HG03521 (cell line): ENCODE data around the gene RABL3.
"Not testable (repeated sequence)": the region's sequence is repeated elsewhere in the genome, so short reads cannot be mapped to it uniquely, and the experiment has no call there.

ENCODE experiments used
- ATAC-seq: cut with Tn5 transposase; IDR thresholded peaks from one replicate; pipeline ENCODE4 v1.9.1; 2021; ENCODE audit warnings: mild to moderate bottlenecking, moderate library complexity; ENCODE audit not compliant: unreplicated experiment

The RABL3 gene

GRCh38 chr3:120742198-120742848, at the start of gene RABL3, which contains the start of gene GTF2E1:
Gene RABL3 (minus strand): TSS chr3:120742516. CDS start chr3:120742507, 9 bp downstream.
Gene GTF2E1 (plus strand): TSS chr3:120742744. CDS start chr3:120750553, 7,809 bp downstream.
- peak; percentile 99 for ATAC-seq

GRCh38 chr3:120791913-120792312, 49.6 kb upstream of the RABL3 start:
- no peak for ATAC-seq

GRCh38 chr3:120791010-120791409, 48.7 kb upstream of the RABL3 start:
- ATAC-seq: no peak

GRCh38 chr3:120785832-120786231, 43.5 kb upstream of the RABL3 start:
- ATAC-seq: peak; percentile 61

GRCh38 chr3:120780977-120781376, 38.7 kb upstream of the RABL3 start:
- ATAC-seq: peak; percentile 83

- ATAC-seq: no peak
These were observed 36.5 kb upstream of the RABL3 start for GRCh38 chr3:120778776-120779175.

- no peak for ATAC-seq
These were observed 33.1 kb upstream of the RABL3 start for GRCh38 chr3:120775411-120775810.

GRCh38 chr3:120773932-120774331, 31.6 kb upstream of the RABL3 start:
- no peak for ATAC-seq

GRCh38 chr3:120772081-120772480, 29.8 kb upstream of the RABL3 start:
- no peak for ATAC-seq

GRCh38 chr3:120770891-120771290, 28.6 kb upstream of the RABL3 start:
- ATAC-seq: no peak

- ATAC-seq: no peak
These were observed 27.1 kb upstream of the RABL3 start for GRCh38 chr3:120769436-120769835.

- no peak for ATAC-seq
These were observed 24.8 kb upstream of the RABL3 start for GRCh38 chr3:120767106-120767505.

- ATAC-seq: no peak
These were observed 24.3 kb upstream of the RABL3 start for GRCh38 chr3:120766576-120766975.

GRCh38 chr3:120765830-120766493, 23.6 kb upstream of the RABL3 start:
- ATAC-seq: peak; percentile 48

- ATAC-seq: no peak
These were observed 21.9 kb upstream of the RABL3 start for GRCh38 chr3:120764206-120764605.

- ATAC-seq: peak; percentile 81
These were observed 21.3 kb upstream of the RABL3 start for GRCh38 chr3:120763601-120764000.

- no peak for ATAC-seq
These were observed 20.3 kb upstream of the RABL3 start for GRCh38 chr3:120762615-120763014.

GRCh38 chr3:120758551-120758950, 16.2 kb upstream of the RABL3 start:
- not testable (repeated sequence) for ATAC-seq

GRCh38 chr3:120756061-120756460, 13.7 kb upstream of the RABL3 start:
- ATAC-seq: no peak

- no peak for ATAC-seq
These were observed 11.5 kb upstream of the RABL3 start for GRCh38 chr3:120753810-120754209.

- ATAC-seq: no peak
These were observed 10.5 kb upstream of the RABL3 start for GRCh38 chr3:120752865-120753264.

GRCh38 chr3:120752230-120752629, 9.9 kb upstream of the RABL3 start:
- ATAC-seq: no peak
